Measurements from ENCODE around the gene ATP7A. TPM values are rescaled to one million over a fixed set of nuclear protein-coding genes. Genes with fewer than 3 reads are reported as not detected.
"Not testable (repeated sequence)": the region's sequence is repeated elsewhere in the genome, so short reads cannot be mapped to it uniquely, and the experiment has no call there.

ATP7A gene
- total RNA-seq, 4 donors from 2014 or later = 19.9 to 33.2 (median 26.8) TPM

DNA sequence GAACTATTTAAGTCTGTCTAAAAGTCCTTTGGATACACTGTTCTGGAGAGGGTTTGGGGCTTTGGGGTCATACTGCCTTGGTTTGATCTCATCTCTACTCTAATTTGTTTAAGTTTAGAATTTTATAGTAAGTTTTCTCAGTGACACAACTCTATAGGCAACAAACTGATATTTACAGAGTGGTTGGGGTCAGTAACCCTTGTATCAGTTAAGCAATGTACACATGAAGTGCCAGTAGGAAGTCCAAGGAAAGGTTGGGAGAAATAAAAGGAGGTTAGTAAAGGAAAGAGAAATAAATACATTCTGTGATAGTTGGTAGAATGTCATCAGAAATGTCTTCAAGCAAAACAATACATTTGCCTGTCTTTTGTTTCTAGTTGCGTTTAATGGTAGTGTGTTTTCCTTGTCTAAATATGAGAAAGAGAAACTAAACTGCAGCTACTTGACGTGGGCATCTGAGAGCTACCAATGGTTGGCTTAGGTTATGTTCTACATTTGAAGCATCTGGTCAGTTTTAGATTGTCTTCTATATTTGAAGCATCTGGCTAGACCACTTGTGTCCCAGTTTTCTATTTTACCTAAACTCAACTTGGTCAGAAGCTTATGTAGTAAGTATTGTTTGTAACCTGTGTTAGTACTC, 6.9 kb downstream of the ATP7A start:
- no peaks in the 10 kb centered on the region for H3K27me3 ChIP-seq
- H3K4me3 ChIP-seq = no peak overlapping the region
- 39% methylated on average over 2 of the region's 2 CpGs for WGBS
- peaks cover 14% of the 10 kb centered on the region for H3K4me1 ChIP-seq
- no peak overlapping the region for H3K27ac ChIP-seq
- H3K9me3 ChIP-seq = no peaks in the 10 kb centered on the region
- no peak for DNase-seq (ENCODE audit: low spot score in 2 of 2)
- H3K36me3 ChIP-seq = no peaks in the 10 kb centered on the region
- no peak for TF ChIP-seq EP300 (IDR thresholded peaks at IDR 0.05)
- TF ChIP-seq CTCF (IDR thresholded peaks at IDR 0.05) = no peak
- no peak for TF ChIP-seq POLR2A (IDR thresholded peaks at IDR 0.05)
- no peak for TF ChIP-seq POLR2AphosphoS5 (IDR thresholded peaks at IDR 0.05)

DNA sequence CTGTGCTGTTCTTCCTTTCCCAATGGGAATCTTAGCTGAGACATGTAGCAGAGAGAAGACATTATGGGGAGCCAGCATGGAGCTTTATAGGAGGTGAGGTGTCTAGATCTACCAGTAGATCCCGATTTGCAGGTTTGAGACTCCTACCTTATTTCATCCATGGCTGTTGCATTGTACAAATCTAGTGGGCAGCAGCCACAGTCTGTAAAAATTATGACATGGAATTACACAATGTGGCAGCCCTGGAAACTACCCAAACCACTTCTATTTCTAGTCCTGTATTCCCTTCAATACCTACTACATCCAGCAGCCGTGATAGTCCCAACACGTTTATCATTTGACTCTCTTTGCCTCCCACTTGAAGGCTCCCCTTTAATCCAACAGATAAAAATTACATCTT, 8.1 kb downstream of the ATP7A start:
- Histone ChIP-seq H3K9me3 (no peaks in the 10 kb centered on the region), H3K4me1 (peaks cover 10% of the 10 kb centered on the region), H3K36me3 (no peaks in the 10 kb centered on the region), H3K4me3 (no peak overlapping the region), H3K27ac (no peak overlapping the region), H3K27me3 (no peaks in the 10 kb centered on the region)
- no peak for DNase-seq (ENCODE audit: low spot score in 2 of 2)
- TF ChIP-seq POLR2A (IDR thresholded peaks at IDR 0.05) = no peak
- no peak for TF ChIP-seq POLR2AphosphoS5 (IDR thresholded peaks at IDR 0.05)
- no peak for TF ChIP-seq EP300 (IDR thresholded peaks at IDR 0.05)
- TF ChIP-seq CTCF (IDR thresholded peaks at IDR 0.05) = no peak
- 45% methylated on average over 3 of the region's 3 CpGs for WGBS

DNA sequence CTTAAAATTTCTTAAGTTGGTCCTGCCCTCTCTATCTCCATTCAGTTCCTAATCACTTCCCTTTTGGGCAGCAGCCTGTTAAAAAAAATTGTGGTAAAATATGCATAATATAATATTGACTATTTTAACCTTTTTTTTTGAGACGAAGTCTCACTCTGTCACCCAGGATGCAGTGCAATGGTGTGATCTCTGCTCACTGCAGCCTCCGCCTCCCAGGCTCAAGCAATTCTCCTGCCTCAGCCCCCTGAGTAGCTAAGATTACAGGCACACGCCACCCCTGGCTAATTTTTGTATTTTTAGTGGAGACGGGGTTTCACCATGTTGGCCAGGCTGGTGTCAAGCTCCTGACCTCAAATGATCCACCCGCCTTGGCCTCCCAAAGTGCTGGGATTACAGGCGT, 8.9 kb downstream of the ATP7A start:
- not testable (repeated sequence) for H3K4me3 ChIP-seq; DNase-seq (ENCODE audit: low spot score in 2 of 2); H3K36me3 ChIP-seq; H3K27me3 ChIP-seq; H3K9me3 ChIP-seq; H3K27ac ChIP-seq
- 74% methylated on average over 6 of the region's 6 CpGs for WGBS
- H3K4me1 ChIP-seq = peaks cover 10% of the 10 kb centered on the region

DNA sequence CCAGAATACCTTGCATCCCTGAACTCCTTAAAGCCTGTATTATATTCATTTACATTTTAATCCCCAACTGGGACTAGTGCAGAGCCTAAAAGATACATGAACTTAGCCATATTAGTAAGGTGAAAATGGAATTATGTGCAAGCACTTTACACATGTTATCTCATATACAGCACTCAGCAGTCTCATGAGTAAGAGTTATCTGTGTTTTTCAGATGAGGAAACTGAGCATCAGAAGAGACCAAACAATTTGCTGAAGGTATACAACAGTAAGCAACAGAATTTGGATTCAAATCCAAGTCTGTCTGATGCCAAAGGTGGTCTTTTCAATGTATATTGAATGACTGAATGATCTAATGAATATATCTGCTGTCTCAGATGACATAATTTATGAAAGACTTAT, 12.3 kb downstream of the ATP7A start:
- Histone ChIP-seq H3K4me1 (peaks cover 6% of the 10 kb centered on the region), H3K9me3 (no peaks in the 10 kb centered on the region), H3K27me3 (no peaks in the 10 kb centered on the region), H3K27ac (no peak overlapping the region), H3K4me3 (no peak overlapping the region), H3K36me3 (no peaks in the 10 kb centered on the region)
- DNase-seq (ENCODE audit: low spot score in 2 of 2) = no peak
- no peak for TF ChIP-seq POLR2AphosphoS5 (IDR thresholded peaks at IDR 0.05)
- no peak for TF ChIP-seq POLR2A (IDR thresholded peaks at IDR 0.05)
- TF ChIP-seq EP300 (IDR thresholded peaks at IDR 0.05) = no peak
- TF ChIP-seq CTCF (IDR thresholded peaks at IDR 0.05) = no peak

GRCh38 chrX:77924320-77924859, 13.9 kb downstream of the ATP7A start:
- DNase-seq (ENCODE audit: low spot score in 2 of 2) = no peak
- no peaks in the 10 kb centered on the region for H3K9me3 ChIP-seq
- TF ChIP-seq EP300 (IDR thresholded peaks at IDR 0.05) = no peak
- TF ChIP-seq POLR2AphosphoS5 (IDR thresholded peaks at IDR 0.05) = no peak
- TF ChIP-seq CTCF (IDR thresholded peaks at IDR 0.05) = no peak
- no peak for TF ChIP-seq POLR2A (IDR thresholded peaks at IDR 0.05)
- 94% methylated on average over 8 of the region's 8 CpGs for WGBS
- H3K27me3 ChIP-seq = no peaks in the 10 kb centered on the region
- H3K27ac ChIP-seq = no peak overlapping the region
- H3K4me3 ChIP-seq = no peak overlapping the region
- no peaks in the 10 kb centered on the region for H3K36me3 ChIP-seq
- H3K4me1 ChIP-seq = no peaks in the 10 kb centered on the region

DNA sequence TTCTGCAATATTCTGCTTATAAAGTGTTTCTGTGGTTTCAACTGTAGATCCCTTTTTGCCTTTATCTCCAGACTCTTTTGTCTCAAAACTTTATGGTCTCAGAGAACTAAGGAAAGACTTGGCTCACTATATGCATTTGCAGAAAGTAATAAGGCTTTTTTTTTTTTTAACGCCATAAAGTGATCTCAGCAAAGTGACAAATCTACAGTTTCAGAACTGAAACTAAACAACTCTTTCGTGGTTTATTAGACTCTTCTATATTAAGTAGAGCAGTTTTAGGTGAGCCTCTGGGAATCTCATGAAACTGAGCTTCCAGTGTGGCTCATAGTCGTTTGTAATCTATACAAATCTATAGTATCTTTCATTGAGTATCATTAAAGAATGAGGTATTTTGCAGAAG, 15.3 kb downstream of the ATP7A start:
- no peaks in the 10 kb centered on the region for H3K9me3 ChIP-seq
- WGBS = 39% methylated on average over 3 of the region's 3 CpGs
- no peak for TF ChIP-seq EP300 (IDR thresholded peaks at IDR 0.05)
- no peak for TF ChIP-seq POLR2AphosphoS5 (IDR thresholded peaks at IDR 0.05)
- no peak for TF ChIP-seq POLR2A (IDR thresholded peaks at IDR 0.05)
- no peak for TF ChIP-seq CTCF (IDR thresholded peaks at IDR 0.05)
- H3K27me3 ChIP-seq = no peaks in the 10 kb centered on the region
- no peak overlapping the region for H3K27ac ChIP-seq
- no peak overlapping the region for H3K4me3 ChIP-seq
- H3K36me3 ChIP-seq = no peaks in the 10 kb centered on the region
- H3K4me1 ChIP-seq = no peaks in the 10 kb centered on the region
- no peak for DNase-seq (ENCODE audit: low spot score in 2 of 2)

Data from suprapubic skin (tissue), 4 donors.